Parathyroid adenoma (tissue), 2 donors: Measurements from ENCODE around the gene EDN1.

Experiments used
- H2AFZ ChIP-seq: fragments of 300-600 bp; sonication (generic); one replicate; pipeline ENCODE4 v1.7.0; 2017; ENCODE audit warnings: antibody characterized with exemption, mild to moderate bottlenecking
- H3K27ac ChIP-seq: fragments of 300-600 bp; sonication (generic); one replicate; pipeline ENCODE4 v1.7.0; 2017
- H3K27me3 ChIP-seq: fragments of 300-600 bp; sonication (generic); one replicate; pipeline ENCODE4 v1.7.0; 2017; ENCODE audit warnings: low read length; ENCODE audit not compliant: control insufficient read depth, insufficient read depth
- H3K36me3 ChIP-seq: fragments of 300-600 bp; sonication (generic); one replicate; pipeline ENCODE4 v1.7.0; 2017; ENCODE audit warnings: low read length; ENCODE audit not compliant: control insufficient read depth, insufficient read depth
- H3K4me1 ChIP-seq: fragments of 300-600 bp; sonication (generic); one replicate; pipeline ENCODE4 v1.7.0; 2017; ENCODE audit warnings: control low read depth
- H3K4me2 ChIP-seq: fragments of 300-600 bp; sonication (generic); one replicate; pipeline ENCODE4 v1.7.0; 2017; ENCODE audit warnings: low read length
- H3K4me3 ChIP-seq: fragments of 300-600 bp; sonication (generic); one replicate; pipeline ENCODE4 v1.7.0; 2017; ENCODE audit warnings: low read depth, low read length
- H3K79me2 ChIP-seq: fragments of 300-600 bp; sonication (generic); one replicate; pipeline ENCODE4 v1.7.0; 2017; ENCODE audit warnings: control low read depth
- H3K9ac ChIP-seq: fragments of 300-600 bp; sonication (generic); one replicate; pipeline ENCODE4 v1.7.0; 2017; ENCODE audit warnings: mild to moderate bottlenecking
- H3K9me3 ChIP-seq: fragments of 300-600 bp; sonication (generic); one replicate; pipeline ENCODE4 v1.7.0; 2017; ENCODE audit warnings: low read length; ENCODE audit not compliant: control insufficient read depth
- CTCF ChIP-seq: fragments of 300-600 bp; sonication (generic); IDR thresholded peaks from one replicate; pipeline ENCODE4 v1.7.0; 2017; ENCODE audit warnings: antibody characterized with exemption, mild to moderate bottlenecking
- donor health status: primary hyperparathyroidism.

EDN1 gene

GRCh38 chr6:12343440-12344162, 53.4 kb downstream of the EDN1 start:
- H3K9ac ChIP-seq, result no peak overlapping the region

GRCh38 chr6:12344296-12344695, 54.1 kb downstream of the EDN1 start:
- TF ChIP-seq CTCF, result no peak
- Histone ChIP-seq H3K9ac (no peak overlapping the region), H2AFZ (no peak overlapping the region), H3K4me2 (no peak overlapping the region), H3K4me1 (no peaks in the 10 kb centered on the region), H3K36me3 (no peaks in the 10 kb centered on the region), H3K27ac (no peak overlapping the region), H3K4me3 (no peak overlapping the region), H3K9me3 (no peaks in the 10 kb centered on the region), H3K79me2 (no peaks in the 10 kb centered on the region), H3K27me3 (peaks cover 4% of the 10 kb centered on the region)

More at GRCh38 chr6:12343440-12344162, 53.4 kb downstream of the EDN1 start:
- H2AFZ ChIP-seq, result no peak overlapping the region
- no peak for TF ChIP-seq CTCF
- H3K4me1 ChIP-seq, result no peaks in the 10 kb centered on the region
- no peaks in the 10 kb centered on the region for H3K9me3 ChIP-seq
- peaks cover 4% of the 10 kb centered on the region for H3K27me3 ChIP-seq
- H3K4me2 ChIP-seq, result no peak overlapping the region
- H3K27ac ChIP-seq, result no peak overlapping the region
- no peaks in the 10 kb centered on the region for H3K36me3 ChIP-seq
- no peak overlapping the region for H3K4me3 ChIP-seq
- no peaks in the 10 kb centered on the region for H3K79me2 ChIP-seq

GRCh38 chr6:12344961-12345693, 55.0 kb downstream of the EDN1 start:
- Histone ChIP-seq H3K27me3 (peaks cover 4% of the 10 kb centered on the region), H3K9ac (no peak overlapping the region), H3K79me2 (no peaks in the 10 kb centered on the region), H3K36me3 (no peaks in the 10 kb centered on the region), H2AFZ (no peak overlapping the region), H3K27ac (no peak overlapping the region), H3K4me3 (no peak overlapping the region), H3K4me2 (no peak overlapping the region), H3K9me3 (no peaks in the 10 kb centered on the region), H3K4me1 (no peaks in the 10 kb centered on the region)
- TF ChIP-seq CTCF, result no peak

- Histone ChIP-seq H3K36me3 (no peaks in the 10 kb centered on the region), H3K9me3 (no peaks in the 10 kb centered on the region), H2AFZ (no peak overlapping the region), H3K4me3 (no peak overlapping the region), H3K27ac (no peak overlapping the region), H3K4me2 (no peak overlapping the region), H3K9ac (no peak overlapping the region), H3K4me1 (no peaks in the 10 kb centered on the region), H3K79me2 (no peaks in the 10 kb centered on the region), H3K27me3 (peaks cover 4% of the 10 kb centered on the region)
- TF ChIP-seq CTCF, result no peak
Measured at GRCh38 chr6:12345694-12346058, 55.5 kb downstream of the EDN1 start.
